SK-MEL-5 (cell line): ENCODE results near the gene GGTA1. TPM values are rescaled to one million over a fixed set of nuclear protein-coding genes. Genes with fewer than 3 reads are reported as not detected.
"Not testable (repeated sequence)": the region's sequence is repeated elsewhere in the genome, so short reads cannot be mapped to it uniquely, and the experiment has no call there.

Experiments
- DNase-seq: peaks from one replicate; pipeline ENCODE4 v3.0.0-alpha.2; 2016; ENCODE audit warnings: low read depth, low spot score
- in situ Hi-C: cut with HindIII; loops from 2 replicates; pipeline ENCODE4 v1.10.0; 2016; ENCODE audit warnings: low sequenced_read_pairs, high pct_unique_total_duplicates, low pct_unique_long_range_greater_than_20kb
- total RNA-seq: library from RNA; depleted of rRNA; stranded (reverse); fragments of >200 nt; shearing (Covaris generic); gene quantifications from 2 replicates; pipeline ENCODE4 v1.2.3, GENCODE V29; 2014; rRNA removed

Gene GGTA1
- total RNA-seq, 1 experiment from 2014 or later, result not detected

GRCh38 chr9:121441165-121441564 is 58.5 kb downstream of the GGTA1 start:
- in situ Hi-C loops, result no loop called here
- no peak for DNase-seq

GRCh38 chr9:121439711-121440664 is 59.7 kb downstream of the GGTA1 start:
- in situ Hi-C loops, result no loop called here
- DNase-seq, result peak; percentile 67

- no peak for DNase-seq
- in situ Hi-C loops, result no loop called here
Observed at GRCh38 chr9:121439016-121439415, 60.6 kb downstream of the GGTA1 start.

GRCh38 chr9:121437891-121438290 is 61.8 kb downstream of the GGTA1 start:
- in situ Hi-C loops, result no loop called here
- no peak for DNase-seq

- in situ Hi-C loops, DNase-seq: not testable (repeated sequence)
Observed at GRCh38 chr9:121437046-121437445, 62.6 kb downstream of the GGTA1 start.

- in situ Hi-C loops, result no loop called here
- peak; percentile 34 for DNase-seq
Observed at GRCh38 chr9:121434969-121435368, 64.7 kb downstream of the GGTA1 start.

GRCh38 chr9:121427899-121428298 is 71.7 kb downstream of the GGTA1 start:
- DNase-seq, result no peak

GRCh38 chr9:121424024-121424432 is 75.6 kb downstream of the GGTA1 start:
- DNase-seq, result no peak
- in situ Hi-C loops, result no loop called here

More at GRCh38 chr9:121427899-121428298, 71.7 kb downstream of the GGTA1 start:
- in situ Hi-C loops, result no loop called here

- DNase-seq, result no peak
- in situ Hi-C loops, result no loop called here
Observed at GRCh38 chr9:121411993-121412392, 87.7 kb downstream of the GGTA1 start.

- no peak for DNase-seq
- in situ Hi-C loops, result no loop called here
Observed at GRCh38 chr9:121405899-121406298, 93.7 kb downstream of the GGTA1 start.

Other genes starting within 250 kb of the GGTA1 start
- 343 and 358 TPM in 2 replicates for gene GSN, start 231.7 kb downstream of the GGTA1 start, total RNA-seq
- gene STOM, start 129.6 kb downstream of the GGTA1 start, total RNA-seq, result 516 and 517 TPM in 2 replicates
- gene DAB2IP, start 151.8 kb upstream of the GGTA1 start, total RNA-seq, result 13.4 and 14.1 TPM in 2 replicates